Measurements from ENCODE around the gene ATPAF1. TPM values are rescaled to one million over a fixed set of nuclear protein-coding genes. Genes with fewer than 3 reads are reported as not detected.

ATPAF1 gene
- polyA plus RNA-seq, 1 of the 3 experiments (the other 2 are of a cell fraction) = 39.9 TPM

GRCh38 chr1:46596846-46597245 is 71.3 kb downstream of the ATPAF1 start:
- Histone ChIP-seq H3K27me3 (ENCODE audit: insufficient read depth) (no peaks in the 10 kb centered on the region), H2AFZ (ENCODE audit: low read depth) (no peak overlapping the region), H3K4me1 (ENCODE audit: control insufficient read depth in 1 of 2, insufficient read depth in 2 of 2, low read depth in 1 of 2, low read length in 1 of 2) (no peaks in the 10 kb centered on the region), H3F3A (replicated peaks; ENCODE audit: insufficient read depth) (no peaks in the 10 kb centered on the region), H3K9ac (no peak overlapping the region), H3K4me2 (no peak overlapping the region), H3K9me2 (no peaks in the 10 kb centered on the region), H3K36me3 (replicated peaks in 1 of 2; ENCODE audit: control insufficient read depth in 1 of 2, insufficient read depth in 2 of 2, low read length in 1 of 2) (peaks cover 0 to 11% of the 10 kb centered on the region in 2 experiments), H3K79me2 (ENCODE audit: insufficient read depth) (no peaks in the 10 kb centered on the region), H3K9me3 (no peaks in the 10 kb centered on the region), H3K4me3 (ENCODE audit: low read depth in 2 of 2, low read length in 1 of 2) (no peak overlapping the region), H3K27ac (ENCODE audit: low read depth in 2 of 2, low read length in 1 of 2) (no peak overlapping the region), H4K20me1 (ENCODE audit: insufficient read depth) (no peaks in the 10 kb centered on the region)
- ChIA-PET CTCF (no interaction called here), POLR2A (no interaction called here)
- TF ChIP-seq NFIC (IDR thresholded peaks at IDR 0.05; ENCODE audit: borderline replicate concordance) = no peak
- WGBS (ENCODE audit: low lambda C conversion rate) = 100% methylated on average over 3 of the region's 3 CpGs
- no peak for DNase-seq

- Histone ChIP-seq H3K4me1 (ENCODE audit: control insufficient read depth in 1 of 2, insufficient read depth in 2 of 2, low read depth in 1 of 2, low read length in 1 of 2) (no peaks in the 10 kb centered on the region), H3K9ac (no peak overlapping the region), H4K20me1 (ENCODE audit: insufficient read depth) (no peaks in the 10 kb centered on the region), H3K9me3 (no peaks in the 10 kb centered on the region), H3F3A (replicated peaks; ENCODE audit: insufficient read depth) (no peaks in the 10 kb centered on the region), H3K4me3 (ENCODE audit: low read depth in 2 of 2, low read length in 1 of 2) (no peak overlapping the region), H3K27ac (ENCODE audit: low read depth in 2 of 2, low read length in 1 of 2) (no peak overlapping the region), H3K36me3 (replicated peaks in 1 of 2; ENCODE audit: control insufficient read depth in 1 of 2, insufficient read depth in 2 of 2, low read length in 1 of 2) (peaks cover 0 to 18% of the 10 kb centered on the region in 2 experiments), H3K9me2 (no peaks in the 10 kb centered on the region), H2AFZ (ENCODE audit: low read depth) (no peak overlapping the region), H3K79me2 (ENCODE audit: insufficient read depth) (no peaks in the 10 kb centered on the region), H3K4me2 (no peak overlapping the region), H3K27me3 (ENCODE audit: insufficient read depth) (no peaks in the 10 kb centered on the region)
- TF ChIP-seq SIN3A (IDR thresholded peaks at IDR 0.05; ENCODE audit: borderline replicate concordance, low read depth, low read length) = no peak
- TF ChIP-seq GABPA (IDR thresholded peaks at IDR 0.05; ENCODE audit: low read depth) = no peak
- no peak for TF ChIP-seq RAD21 (IDR thresholded peaks at IDR 0.05; ENCODE audit: low read length)
- no peak for TF ChIP-seq MEF2A (IDR thresholded peaks at IDR 0.05; ENCODE audit: borderline replicate concordance, low read depth)
- TF ChIP-seq FOXJ3 (CRISPR knock-in tag; IDR thresholded peaks at IDR 0.05) = no peak
- no peak for TF ChIP-seq NRF1 (IDR thresholded peaks at IDR 0.05; ENCODE audit: low read depth, low read length)
- no peak for TF ChIP-seq CHD2 (IDR thresholded peaks at IDR 0.05; ENCODE audit: low read length, partially characterized antibody)
- TF ChIP-seq USF1 (IDR thresholded peaks at IDR 0.05; ENCODE audit: borderline replicate concordance, low read depth) = no peak
- no peak for TF ChIP-seq PBX3 (IDR thresholded peaks at IDR 0.05)
- no peak for TF ChIP-seq RCOR1 (IDR thresholded peaks at IDR 0.05; ENCODE audit: low read length)
- CTCF ChIA-PET = interaction anchor here (0.6 kb wide), 1 partner anchor 70 kb away, joined by 3 read pairs; no protein-coding TSS in a partner anchor
- POLR2A ChIA-PET = no interaction called here
- WGBS (ENCODE audit: low lambda C conversion rate) = 82% methylated on average over 1 of the region's 1 CpG
- DNase-seq = no peak
Observed at GRCh38 chr1:46596036-46596435, 72.1 kb downstream of the ATPAF1 start.

GRCh38 chr1:46595127-46595526 is 73.0 kb downstream of the ATPAF1 start:
- no peak overlapping the region for H3K27ac ChIP-seq (ENCODE audit: low read depth in 2 of 2, low read length in 1 of 2)
- no peak for TF ChIP-seq FOXM1 (IDR thresholded peaks at IDR 0.05; ENCODE audit: low read depth)
- TF ChIP-seq IRF3 (IDR thresholded peaks at IDR 0.05; ENCODE audit: low read depth, low read length) = no peak
- TF ChIP-seq POLR2AphosphoS5 (IDR thresholded peaks at IDR 0.05; ENCODE audit: low read depth, low read length) = no peak
- TF ChIP-seq SMC3 (IDR thresholded peaks at IDR 0.05; ENCODE audit: low read depth, low read length) = no peak
- no peak for TF ChIP-seq EZH2phosphoT487 (IDR thresholded peaks at IDR 0.05; ENCODE audit: borderline replicate concordance, low read depth)
- no peak for TF ChIP-seq NFIC (IDR thresholded peaks at IDR 0.05; ENCODE audit: borderline replicate concordance)
- no peak for TF ChIP-seq MAX (IDR thresholded peaks at IDR 0.05; ENCODE audit: low read depth)
- no peak for TF ChIP-seq JUND (IDR thresholded peaks at IDR 0.05)
- TF ChIP-seq USF2 (IDR thresholded peaks at IDR 0.05; ENCODE audit: borderline replicate concordance, low read depth, low read length) = no peak
- no peak for TF ChIP-seq TEAD4 (IDR thresholded peaks at IDR 0.05; ENCODE audit: borderline replicate concordance, insufficient read depth)
- no peak for TF ChIP-seq RFX5 (IDR thresholded peaks at IDR 0.05; ENCODE audit: low read length)

More at GRCh38 chr1:46595127-46595526, 73.0 kb downstream of the ATPAF1 start:
- Histone ChIP-seq H3K79me2 (ENCODE audit: insufficient read depth) (no peaks in the 10 kb centered on the region), H3F3A (replicated peaks; ENCODE audit: insufficient read depth) (no peaks in the 10 kb centered on the region), H3K4me3 (ENCODE audit: low read depth in 2 of 2, low read length in 1 of 2) (no peak overlapping the region), H3K36me3 (replicated peaks in 1 of 2; ENCODE audit: control insufficient read depth in 1 of 2, insufficient read depth in 2 of 2, low read length in 1 of 2) (peaks cover 0 to 20% of the 10 kb centered on the region in 2 experiments), H3K9me3 (no peaks in the 10 kb centered on the region), H3K4me2 (no peak overlapping the region), H4K20me1 (ENCODE audit: insufficient read depth) (no peaks in the 10 kb centered on the region), H2AFZ (ENCODE audit: low read depth) (no peak overlapping the region), H3K9ac (no peak overlapping the region), H3K27me3 (ENCODE audit: insufficient read depth) (no peaks in the 10 kb centered on the region), H3K9me2 (no peaks in the 10 kb centered on the region), H3K4me1 (ENCODE audit: control insufficient read depth in 1 of 2, insufficient read depth in 2 of 2, low read depth in 1 of 2, low read length in 1 of 2) (no peaks in the 10 kb centered on the region)
- DNase-seq = no peak
- 98% methylated on average over 3 of the region's 3 CpGs for WGBS (ENCODE audit: low lambda C conversion rate)
- ChIA-PET POLR2A (no interaction called here), CTCF (interaction anchor here (2.0 kb wide), 1 partner anchor 9 kb away, joined by 6 read pairs; the partner anchor contains the start of gene MKNK1)
